SKM-1 (cell line): ENCODE measurements around the gene ZNF292.
"Not testable (repeated sequence)": the region's sequence is repeated elsewhere in the genome, so short reads cannot be mapped to it uniquely, and the experiment has no call there.

Experiments
- DNase-seq: peaks from one replicate; lab custom pipeline; 2025; ENCODE audit not compliant: unreplicated experiment; lab: John Stamatoyannopoulos, UW

The ZNF292 gene

DNA sequence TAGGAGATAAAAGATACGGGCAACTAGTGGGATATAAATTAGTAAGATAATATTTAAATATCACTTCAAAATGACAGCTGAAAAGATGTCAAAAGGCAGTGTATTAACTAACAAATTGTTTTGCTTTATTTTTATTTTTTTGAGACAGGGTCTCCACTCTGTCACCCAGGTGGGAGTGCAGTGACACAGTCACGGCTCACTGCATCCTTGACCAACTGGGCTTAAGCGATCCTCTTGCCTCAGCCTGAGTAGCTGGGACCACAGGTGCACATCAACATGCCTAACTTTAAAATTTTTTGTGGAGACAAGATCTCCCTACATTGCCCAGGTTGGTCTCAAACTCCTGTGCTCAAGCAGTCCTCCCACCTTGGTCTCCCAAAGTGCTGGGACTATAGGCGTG, 5.9 kb downstream of the ZNF292 start:
- DNase-seq = no peak

DNA sequence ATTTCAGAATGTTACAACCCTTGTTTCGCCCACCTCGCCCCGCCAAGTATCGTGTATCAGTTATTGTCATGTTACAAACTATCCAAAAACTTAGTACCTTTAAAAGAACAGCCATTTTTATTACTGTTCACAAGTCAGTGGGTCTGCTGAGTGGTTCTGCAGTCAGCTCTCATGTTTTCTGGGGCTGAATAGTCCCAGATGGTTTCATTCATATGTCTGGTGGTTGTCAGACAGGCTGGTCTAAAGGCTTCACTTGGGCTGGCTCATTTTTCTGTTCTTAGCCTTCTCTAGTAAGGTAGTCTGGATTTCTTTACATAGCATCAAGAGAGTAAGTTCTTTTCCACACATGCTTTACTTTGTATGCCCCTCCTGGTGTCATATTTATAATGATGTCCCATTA, 8.6 kb downstream of the ZNF292 start:
- no peak for DNase-seq

DNA sequence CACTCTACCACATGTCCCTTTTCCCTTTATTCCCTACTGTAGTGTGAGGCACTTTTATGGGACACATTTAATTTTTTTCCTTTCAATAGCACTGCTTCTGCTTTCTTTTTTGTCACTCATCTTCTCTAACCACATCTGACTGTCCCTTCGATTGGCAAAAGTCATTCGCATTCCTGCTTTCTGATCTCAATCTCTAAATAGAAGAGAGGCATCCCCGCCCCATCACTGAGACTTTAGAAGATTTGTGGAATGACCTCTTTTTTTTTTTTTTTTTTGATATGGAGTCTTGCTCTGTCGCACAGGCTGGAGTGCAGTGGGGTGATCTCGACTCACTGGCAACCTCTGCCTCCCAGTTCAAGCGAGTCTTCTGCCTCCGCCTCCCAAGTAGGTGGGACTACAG, 9.1 kb downstream of the ZNF292 start:
- no peak for DNase-seq

DNA sequence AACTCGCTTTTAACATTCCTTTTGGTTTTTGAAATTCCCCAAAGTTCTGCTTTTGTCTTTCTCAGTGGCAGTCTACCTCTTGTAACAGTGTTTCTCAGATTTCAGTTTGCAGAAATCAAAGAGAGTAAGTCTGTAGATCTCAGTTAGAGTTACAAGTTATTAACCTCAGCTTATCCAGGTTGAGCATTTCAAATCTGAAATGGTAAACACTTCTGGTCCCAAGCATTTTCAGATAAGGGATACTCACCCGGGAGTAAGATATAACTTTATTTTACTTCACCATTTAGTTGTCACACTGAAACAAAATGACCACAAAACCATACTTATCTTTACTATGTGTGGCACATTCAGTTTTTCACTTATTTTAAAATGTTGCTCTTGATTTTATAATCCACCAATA, 9.8 kb downstream of the ZNF292 start:
- DNase-seq = no peak

DNA sequence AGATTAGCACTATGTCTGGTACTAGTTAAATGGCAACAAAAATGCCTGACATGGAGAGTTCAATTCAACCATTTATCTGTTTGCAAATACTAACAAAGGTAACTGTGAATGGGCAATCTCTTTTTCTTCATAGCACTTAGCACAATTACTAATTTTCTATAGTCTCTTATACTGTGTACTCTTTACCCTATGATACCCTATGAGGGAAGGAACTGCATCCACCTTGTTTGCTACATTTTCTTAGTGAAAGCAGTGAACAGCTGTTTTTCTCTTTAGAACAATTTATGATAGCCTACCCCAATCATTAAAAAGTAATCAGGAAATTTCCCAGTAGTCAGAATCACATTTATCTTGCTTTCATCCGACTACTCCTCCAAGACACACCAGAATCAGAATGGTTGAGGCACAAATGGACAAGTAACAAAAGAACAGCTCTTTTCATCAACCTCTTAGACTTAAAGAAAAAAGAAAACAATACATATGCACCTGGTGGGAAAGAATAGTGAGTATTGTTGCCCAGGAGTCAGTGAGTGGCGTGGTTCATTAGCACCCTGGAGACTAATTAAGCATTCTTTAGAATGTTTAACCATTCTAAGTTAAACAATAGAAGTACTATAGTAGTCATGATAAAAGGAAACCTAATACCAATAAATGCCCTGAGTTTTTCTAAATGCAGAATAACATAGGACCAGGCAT, 16.7 kb downstream of the ZNF292 start:
- no peak for DNase-seq

DNA sequence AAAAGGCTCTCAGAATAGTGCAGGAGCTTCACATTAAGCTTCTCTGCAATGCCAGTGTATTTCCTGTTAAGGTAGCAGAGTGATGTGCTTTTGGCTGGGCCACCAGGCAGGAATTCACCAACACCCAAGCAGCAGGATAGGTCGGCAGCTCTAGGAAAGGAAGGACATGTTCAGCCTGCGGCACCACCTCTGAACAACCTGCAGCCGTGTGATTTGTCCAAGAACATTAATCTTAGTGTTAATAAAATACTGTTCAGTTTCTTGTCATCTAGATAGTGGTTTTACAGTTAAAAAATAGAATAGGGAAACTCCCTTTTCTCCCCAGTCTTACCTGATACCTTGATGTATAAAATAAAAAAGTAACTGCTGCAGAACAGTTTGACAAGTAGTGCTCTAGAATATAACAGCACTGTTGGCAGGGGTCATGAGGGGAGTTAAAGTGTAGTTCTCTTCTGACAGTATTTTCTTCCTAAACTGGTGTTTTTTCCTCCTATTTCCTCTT, 18.8 kb downstream of the ZNF292 start:
- DNase-seq = no peak

DNA sequence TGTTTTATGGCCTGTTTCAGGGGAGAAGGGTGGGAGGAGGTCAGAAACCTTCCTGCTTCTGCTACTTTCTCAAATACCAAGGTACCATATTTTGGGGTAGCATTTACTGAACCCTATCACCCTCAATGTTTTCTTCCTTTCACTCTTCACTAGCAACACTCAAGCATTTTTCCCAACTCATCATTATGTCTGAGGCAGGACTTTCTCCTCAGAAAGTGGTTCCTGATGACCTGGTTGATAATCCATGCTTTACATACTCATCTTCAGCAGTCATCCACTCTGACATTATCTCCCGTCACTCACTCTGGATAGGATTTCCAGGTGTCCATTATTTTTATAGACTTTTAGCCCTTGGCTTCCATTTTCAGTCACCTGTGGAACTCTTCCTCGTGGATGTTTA, 21.1 kb downstream of the ZNF292 start:
- no peak for DNase-seq

DNA sequence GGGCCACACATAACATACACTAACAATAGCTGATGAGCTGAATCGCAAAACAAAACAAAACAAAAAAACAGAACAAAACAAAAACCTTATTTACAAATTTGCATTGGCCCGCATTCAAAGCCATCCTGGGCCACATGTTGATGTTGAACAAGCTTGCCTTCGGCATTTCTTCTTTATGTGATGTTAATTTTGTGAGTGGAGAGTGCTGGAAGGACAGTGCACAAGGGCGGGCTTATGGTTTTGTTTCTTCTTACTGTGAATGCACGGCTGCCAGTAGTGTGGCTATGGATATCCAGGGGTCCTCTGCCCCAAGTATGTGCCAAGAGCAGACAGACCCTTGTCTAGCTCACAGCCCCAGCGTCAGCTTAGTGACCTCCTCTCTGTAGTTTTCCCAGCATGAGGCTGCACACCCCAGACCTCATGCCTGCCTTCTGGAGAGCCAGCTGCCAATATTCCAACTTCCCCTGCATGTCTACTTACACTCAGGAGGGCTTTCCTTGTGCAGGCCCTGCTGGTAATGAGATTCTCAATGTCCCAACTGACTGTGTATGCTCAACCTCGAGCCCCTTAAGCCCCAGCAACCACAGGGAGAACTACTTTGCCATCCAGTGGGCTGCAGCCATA, 24.9 kb downstream of the ZNF292 start:
- DNase-seq = no peak

DNA sequence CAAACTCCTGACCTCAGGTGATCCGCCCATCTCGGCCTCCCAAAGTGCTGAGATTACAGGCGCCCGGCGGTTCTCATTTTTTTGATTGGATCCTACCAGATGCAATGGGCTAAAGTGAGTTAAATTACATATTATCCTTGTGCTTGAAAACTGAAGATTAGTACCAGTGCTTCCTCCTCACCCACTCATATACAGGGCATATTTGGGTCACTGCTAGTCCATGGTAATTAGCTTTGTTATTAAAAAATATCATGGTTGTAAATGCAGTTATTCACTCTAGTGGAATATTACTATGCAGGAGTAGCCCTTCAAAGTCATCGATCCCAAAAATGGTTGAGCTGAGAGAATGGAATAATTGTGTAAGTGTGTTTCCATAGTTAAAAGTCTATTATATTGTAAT, 26.5 kb downstream of the ZNF292 start:
- DNase-seq = no peak

DNA sequence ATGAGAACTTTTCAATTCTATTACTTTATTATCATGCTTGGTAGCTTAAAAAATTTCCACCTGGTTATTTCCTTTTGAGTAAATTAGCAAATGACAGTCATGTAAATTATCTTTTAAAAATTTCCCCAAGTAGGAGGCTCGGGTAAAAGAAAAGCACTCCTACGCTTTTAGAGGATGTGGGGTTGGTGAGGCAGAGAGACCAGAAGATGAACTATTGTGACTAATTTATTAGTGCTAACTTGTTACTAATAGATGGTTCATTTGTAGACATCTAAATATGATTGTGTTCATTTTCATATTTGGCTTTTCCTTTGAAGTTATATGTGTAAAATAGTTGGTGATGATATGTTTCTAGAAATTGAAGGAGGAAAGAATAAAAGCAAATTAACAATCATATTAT, 27.0 kb downstream of the ZNF292 start:
- no peak for DNase-seq

DNA sequence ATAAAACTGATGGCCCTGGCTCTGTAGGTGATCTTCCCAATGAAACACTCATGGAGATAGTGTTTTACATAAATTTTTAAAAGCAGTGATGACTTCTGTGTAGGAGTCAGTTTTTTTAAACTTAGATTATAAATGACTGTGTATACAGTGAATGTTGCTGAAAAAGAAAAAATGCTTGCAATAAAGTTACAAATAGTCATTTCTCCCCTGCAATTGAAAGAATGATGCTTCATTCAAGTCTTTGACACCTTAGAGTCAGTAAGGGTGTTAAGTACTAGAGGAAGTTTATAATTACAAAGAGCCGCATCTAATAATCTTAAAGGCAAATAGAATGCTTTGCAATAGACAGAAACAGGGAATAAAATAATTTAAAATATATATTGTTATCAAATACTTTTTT, 27.6 kb downstream of the ZNF292 start:
- DNase-seq = no peak

DNA sequence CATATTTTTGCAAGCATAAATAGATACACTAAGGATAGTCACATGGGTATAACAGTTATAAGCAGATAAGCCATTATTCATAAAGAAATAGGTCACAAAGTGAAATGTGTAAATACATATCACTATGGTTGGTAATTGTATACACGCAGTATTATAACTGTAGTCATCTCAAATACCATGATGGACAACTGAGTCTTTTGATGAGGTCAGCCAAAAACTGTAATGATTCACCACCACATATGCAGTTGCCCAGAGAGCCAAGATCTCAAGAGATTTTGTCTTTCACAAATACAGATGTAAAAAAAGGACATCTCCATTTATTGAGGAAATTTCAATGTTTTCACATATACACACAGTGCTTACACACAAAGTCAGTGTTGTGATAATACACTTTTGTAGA, 28.3 kb downstream of the ZNF292 start:
- DNase-seq = no peak

DNA sequence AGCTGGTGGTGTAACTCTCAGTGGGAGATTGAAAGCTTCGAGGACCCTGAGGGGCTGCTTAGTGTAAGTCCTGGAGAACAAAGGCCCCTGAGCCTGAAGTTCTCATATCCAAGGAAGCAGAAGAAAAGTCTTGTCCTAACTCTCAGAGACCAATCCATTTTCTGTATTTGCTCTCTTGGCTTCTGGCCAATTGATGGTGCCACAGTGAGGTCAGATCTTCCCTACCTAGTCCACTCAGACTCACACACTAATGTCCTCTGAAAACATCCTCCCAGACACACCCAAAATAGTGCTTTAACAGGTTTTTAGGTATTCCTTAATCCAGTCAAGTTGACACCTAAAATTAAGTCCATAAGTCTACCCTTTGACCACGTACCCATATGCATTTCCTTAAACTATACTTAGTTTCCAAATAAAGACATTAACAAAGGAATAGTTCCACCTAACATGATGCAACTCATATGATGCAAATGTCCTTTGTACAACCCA, 29.4 kb downstream of the ZNF292 start:
- no peak for DNase-seq

DNA sequence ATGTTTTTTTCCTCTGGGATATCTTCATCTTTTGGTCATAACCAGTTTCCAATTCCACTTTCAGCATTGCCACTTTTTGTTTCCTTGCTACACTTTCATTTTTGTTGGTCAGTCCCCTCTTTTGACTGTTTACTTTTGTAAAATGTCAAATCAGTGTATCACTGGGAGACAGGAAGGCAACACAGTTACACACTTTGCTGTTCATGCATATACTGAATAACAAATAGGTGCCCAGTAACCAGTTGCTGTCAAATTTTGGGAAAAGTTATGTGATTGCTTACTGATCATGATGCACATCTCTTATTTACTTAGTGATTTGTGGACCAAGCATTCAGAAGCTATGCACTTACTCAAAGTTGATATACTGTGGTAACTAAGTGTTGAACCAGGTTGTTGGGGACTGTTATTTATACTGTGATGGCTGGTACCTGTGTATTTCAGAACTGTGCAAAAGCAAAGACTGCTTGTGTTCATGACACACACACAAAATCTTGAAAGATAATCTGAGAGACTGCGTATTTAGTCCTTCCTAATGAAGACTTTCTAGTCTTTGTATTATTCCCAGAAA, 41.0 kb downstream of the ZNF292 start:
- no peak for DNase-seq

DNA sequence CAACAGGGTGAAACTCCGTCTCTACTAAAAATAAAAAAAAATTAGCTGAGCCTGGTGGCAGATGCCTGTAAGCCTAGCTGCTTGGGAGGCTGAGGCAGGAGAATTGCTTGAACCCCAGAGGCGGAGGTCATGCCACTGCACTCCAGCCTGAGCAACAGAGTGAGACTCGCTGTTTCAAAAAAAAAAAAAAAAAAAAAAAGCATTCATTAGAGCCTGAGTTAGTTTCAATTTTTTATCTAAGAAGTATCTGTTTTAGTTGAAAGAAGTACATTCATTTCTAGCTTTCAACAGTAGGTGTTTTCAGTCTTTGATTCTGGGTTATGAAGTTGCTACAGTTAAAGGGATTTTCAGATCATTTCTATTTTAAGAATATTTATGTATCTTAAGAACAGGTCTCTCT, 42.2 kb downstream of the ZNF292 start:
- DNase-seq = no peak

DNA sequence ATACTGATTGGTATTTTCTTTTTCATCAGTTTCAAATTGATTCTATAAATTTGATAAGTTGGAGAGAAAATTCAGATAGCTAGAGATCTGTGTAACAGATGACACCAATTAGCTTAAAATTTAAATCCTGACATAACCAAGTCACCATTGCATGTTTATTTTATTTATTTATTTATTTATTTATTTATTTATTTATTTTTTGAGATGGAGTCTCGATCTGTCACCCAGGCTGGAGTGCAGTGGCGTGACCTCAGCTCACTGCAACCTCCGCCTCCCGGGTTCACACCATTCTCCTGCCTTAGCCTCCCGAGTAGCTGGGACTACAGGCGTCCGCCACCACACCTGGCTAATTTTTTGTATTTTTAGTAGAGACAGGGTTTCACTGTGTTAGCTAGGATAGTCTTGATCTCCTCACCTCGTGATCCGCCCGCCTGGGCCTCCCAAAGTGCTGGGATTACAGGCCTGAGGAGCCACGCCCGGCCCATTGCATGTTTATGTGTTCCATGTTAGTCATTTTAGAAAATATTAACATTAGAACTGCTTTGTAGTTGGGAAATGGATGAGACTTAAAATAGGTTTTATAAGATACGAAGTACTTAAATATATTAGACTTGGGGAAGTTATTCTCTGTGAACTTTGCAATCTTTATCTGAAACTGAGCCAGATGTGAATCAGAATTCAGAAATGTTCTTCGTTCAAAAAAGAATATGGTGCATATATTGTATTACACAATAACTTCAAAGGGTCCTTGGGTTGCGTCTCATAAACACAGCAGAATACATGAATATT, 42.9 kb downstream of the ZNF292 start:
- not testable (repeated sequence) for DNase-seq

DNA sequence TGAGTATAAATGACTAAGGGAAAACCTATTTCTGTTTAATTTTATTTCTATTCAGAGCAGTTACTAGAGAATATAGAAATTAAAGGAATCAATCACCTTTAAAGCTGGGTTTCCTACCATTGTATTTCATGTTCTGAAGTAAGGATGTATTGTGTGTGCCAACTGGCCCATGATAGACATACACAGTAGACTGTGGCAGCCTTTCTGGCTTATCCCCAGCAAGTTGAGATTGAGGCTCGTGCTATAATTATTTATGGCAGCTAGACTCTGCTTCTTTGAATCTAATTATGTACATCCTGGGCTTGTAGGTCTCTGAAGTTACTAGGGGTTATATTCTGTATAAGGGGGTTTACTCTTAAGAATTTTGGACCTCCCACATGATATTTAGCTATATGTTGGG, 44.4 kb downstream of the ZNF292 start:
- DNase-seq = no peak

DNA sequence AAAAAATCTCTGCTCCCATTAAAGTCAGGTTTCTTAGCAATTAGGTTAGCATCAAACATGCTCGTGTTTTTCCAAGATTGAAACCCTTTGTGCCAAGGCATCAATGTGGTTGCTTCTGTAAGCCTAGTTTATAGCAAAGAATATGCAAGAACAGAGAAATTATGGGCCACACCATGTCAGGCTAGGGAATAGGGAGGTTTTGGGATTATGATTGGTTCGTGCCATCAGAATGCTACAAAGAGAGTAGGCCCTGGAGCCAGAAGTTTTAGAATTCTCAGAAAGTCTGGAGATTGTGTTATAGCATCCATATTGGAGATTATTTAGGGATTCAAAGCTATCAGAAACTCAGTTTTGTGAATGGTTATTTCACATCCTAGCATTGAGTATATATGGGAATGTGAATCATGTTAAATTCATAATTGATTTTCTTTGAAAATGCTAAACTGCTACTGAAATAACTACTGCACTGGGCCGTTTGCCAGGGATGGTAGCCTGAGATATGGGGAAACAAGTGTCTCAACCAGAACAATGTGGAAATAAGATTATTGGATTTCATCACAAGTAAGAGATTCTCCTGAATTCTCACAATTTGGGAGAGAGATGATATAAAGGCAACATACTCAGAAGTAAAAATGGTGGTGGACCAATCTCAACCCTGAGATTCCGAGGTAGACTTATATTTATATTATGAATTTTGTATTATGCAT, 45.3 kb downstream of the ZNF292 start:
- DNase-seq = no peak

DNA sequence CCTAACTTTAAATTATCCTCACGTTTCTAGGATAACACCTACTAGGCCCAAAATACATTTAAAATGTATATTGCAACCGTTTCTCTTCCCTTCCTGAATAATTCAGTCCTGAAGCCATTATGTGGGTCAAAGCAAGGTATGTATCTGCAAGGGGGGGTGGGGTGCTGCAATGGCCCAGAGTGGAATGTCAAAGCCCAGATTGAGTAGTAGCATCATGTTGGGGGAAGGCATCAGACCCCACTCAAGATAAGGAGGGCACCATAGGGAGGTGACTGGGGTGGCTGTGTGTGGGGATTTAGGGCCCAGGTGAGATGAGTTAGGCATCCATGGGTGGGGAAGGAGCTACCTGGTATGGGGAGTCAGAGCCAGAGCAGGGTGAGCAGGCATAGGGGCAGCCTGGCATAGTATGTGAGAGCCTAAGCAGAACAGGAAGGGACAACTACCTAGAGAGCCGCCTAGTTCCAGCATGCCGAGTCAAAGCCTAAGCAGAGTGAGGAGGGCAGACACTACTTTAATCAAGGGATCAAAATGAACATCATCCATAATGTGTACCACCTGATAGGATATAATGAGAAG, 48.2 kb downstream of the ZNF292 start:
- no peak for DNase-seq

DNA sequence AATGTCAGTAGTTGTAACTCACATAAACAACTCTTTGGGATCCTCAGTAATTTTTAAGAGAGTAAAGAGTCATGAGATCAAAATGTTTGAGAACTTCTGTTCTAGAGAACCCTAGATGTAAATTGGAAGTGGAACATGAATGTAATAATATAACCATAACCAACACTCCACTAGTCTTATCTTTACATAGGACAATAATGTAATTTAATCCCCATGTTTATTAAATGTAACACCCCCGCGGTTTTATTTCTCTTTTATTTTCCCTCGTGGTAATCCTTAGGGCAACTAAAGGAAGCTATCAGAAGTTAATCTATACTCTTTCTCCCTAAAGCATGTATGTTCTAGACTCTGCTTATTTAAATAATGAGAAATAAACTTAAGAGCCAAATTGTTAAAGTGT, 54.4 kb downstream of the ZNF292 start:
- no peak for DNase-seq

DNA sequence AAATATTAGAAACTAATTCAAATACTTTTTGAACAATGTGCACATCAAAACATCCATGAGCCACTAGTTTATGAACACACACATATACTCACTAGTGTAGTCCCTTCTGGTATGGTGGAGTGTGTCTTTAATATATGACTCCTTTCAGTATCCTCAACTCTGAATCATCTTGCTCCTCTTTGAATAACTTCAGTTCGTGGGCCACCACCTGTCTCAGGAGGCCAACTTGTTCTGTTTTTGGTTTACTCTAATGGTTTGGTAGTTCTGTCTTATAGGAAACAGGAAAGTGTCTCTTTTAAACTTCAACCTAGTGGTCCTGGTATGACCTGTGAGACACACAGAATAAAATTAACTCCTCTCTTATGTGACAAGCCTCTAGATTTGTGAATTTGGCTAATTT, 55.6 kb downstream of the ZNF292 start:
- no peak for DNase-seq
